Fibroblast of pulmonary artery (primary cell): ENCODE measurements around the gene DGKI.

Source experiments
- DNase-seq: peaks from one replicate; pipeline ENCODE4 v3.0.0-alpha.2; 2010; ENCODE audit warnings: low read depth
- H3K4me3 ChIP-seq: replicated peaks from 2 replicates; pipeline ENCODE4 v1.5.1; 2011; ENCODE audit warnings: low read depth, mild to moderate bottlenecking, control low read depth, low read length, moderate library complexity
- TF ChIP-seq, protein P1 (sequence below): IDR thresholded peaks from 2 replicates; pipeline ENCODE4 v1.5.1; 2011; ENCODE audit warnings: mild to moderate bottlenecking, control low read depth, low read length, inconsistent platforms; ENCODE audit errors: missing control alignments

Gene DGKI

GRCh38 chr7:137789215-137789882 is 57.4 kb downstream of the DGKI start:
- DNase-seq: peak; percentile 16
- TF ChIP-seq, protein P1, sequence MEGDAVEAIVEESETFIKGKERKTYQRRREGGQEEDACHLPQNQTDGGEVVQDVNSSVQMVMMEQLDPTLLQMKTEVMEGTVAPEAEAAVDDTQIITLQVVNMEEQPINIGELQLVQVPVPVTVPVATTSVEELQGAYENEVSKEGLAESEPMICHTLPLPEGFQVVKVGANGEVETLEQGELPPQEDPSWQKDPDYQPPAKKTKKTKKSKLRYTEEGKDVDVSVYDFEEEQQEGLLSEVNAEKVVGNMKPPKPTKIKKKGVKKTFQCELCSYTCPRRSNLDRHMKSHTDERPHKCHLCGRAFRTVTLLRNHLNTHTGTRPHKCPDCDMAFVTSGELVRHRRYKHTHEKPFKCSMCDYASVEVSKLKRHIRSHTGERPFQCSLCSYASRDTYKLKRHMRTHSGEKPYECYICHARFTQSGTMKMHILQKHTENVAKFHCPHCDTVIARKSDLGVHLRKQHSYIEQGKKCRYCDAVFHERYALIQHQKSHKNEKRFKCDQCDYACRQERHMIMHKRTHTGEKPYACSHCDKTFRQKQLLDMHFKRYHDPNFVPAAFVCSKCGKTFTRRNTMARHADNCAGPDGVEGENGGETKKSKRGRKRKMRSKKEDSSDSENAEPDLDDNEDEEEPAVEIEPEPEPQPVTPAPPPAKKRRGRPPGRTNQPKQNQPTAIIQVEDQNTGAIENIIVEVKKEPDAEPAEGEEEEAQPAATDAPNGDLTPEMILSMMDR: no peak
- H3K4me3 ChIP-seq: no peak overlapping the region

- H3K4me3 ChIP-seq: no peak overlapping the region
- DNase-seq: no peak
- TF ChIP-seq, protein P1: no peak
Measured at GRCh38 chr7:137787301-137787976, 59.3 kb downstream of the DGKI start.

DNA sequence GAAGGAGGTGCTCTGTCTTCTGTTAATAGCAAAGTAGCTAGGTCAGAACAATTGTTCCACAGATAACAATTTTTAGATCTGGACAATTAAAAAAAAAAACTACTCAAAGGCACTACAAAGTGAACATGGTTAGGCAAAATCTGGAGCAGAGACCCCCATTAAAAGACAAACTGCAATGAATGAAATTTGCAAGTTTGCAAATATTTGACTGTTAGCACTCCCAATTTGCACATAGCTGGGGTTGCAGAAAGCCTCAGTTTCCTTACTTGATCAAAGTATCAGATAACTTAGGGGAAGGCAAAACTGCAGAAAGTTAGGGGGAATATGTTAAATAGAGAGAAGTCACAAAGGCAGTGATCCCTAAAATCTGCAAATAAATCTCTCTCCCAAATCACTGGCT is 68.3 kb downstream of the DGKI start:
- no peak for DNase-seq
- no peak overlapping the region for H3K4me3 ChIP-seq
- TF ChIP-seq, protein P1: no peak

GRCh38 chr7:137774793-137775201 is 72.0 kb downstream of the DGKI start:
- DNase-seq: peak; percentile 25
- TF ChIP-seq, protein P1: no peak
- H3K4me3 ChIP-seq: no peak overlapping the region

DNA sequence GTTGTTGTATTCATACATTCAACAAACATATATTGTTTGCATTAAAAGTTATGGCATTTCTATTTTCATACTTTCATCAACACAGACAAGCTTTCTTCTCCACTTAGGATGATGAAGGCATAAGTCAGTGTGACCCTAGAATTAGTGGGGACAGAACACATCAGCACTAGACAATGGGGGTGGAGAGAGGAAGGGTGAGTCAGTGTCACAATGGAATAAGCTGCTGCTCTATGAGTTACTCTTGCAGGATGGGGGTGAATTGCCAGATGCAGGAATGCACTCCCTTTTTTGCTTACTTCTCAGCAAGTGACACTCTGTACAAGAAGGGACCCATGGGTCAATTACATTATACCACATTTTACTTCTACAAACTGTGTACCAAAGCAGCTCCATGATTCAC is 74.0 kb downstream of the DGKI start:
- TF ChIP-seq, protein P1: no peak
- H3K4me3 ChIP-seq: no peak overlapping the region
- DNase-seq: peak; percentile 64

DNA sequence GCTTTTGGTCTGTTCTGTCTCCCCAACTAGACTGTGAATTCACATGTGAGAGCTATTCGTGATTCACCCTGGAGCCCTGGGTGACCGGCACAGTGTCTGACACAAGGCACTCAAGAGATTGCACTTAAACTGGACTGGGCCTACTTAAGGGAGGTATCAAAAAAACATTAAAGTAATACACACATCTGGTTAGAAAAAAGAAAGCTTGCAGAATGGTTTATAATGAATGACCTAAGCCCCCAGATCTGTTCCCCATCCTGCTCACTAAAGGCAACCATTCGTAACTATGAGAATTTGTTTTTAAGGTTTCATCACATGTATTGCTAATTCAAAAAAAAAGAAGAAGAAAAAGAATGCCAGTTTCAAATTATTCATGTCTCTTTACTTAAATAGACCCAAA is 74.5 kb downstream of the DGKI start:
- H3K4me3 ChIP-seq: no peak overlapping the region
- TF ChIP-seq, protein P1: no peak
- DNase-seq: no peak
